NCI-H146 (cell line): ENCODE results near the gene CLCN5.

Experiments
- DNase-seq: peaks from one replicate; lab custom pipeline; 2025; lab: John Stamatoyannopoulos, UW

CLCN5 gene

GRCh38 chrX:50088645-50089044 is 166.2 kb downstream of the CLCN5 start:
- DNase-seq = no peak

- DNase-seq = no peak
Measured at GRCh38 chrX:50093625-50094024, 171.2 kb downstream of the CLCN5 start.

GRCh38 chrX:50097071-50097470 is 174.7 kb downstream of the CLCN5 start:
- DNase-seq = no peak

- DNase-seq = no peak
Measured at GRCh38 chrX:50098241-50098640, 175.8 kb downstream of the CLCN5 start.

GRCh38 chrX:50098749-50099148 is 176.4 kb downstream of the CLCN5 start:
- no peak for DNase-seq

GRCh38 chrX:50099331-50099730 is 176.9 kb downstream of the CLCN5 start:
- DNase-seq = no peak

- DNase-seq = no peak
Measured at GRCh38 chrX:50100188-50100587, 177.8 kb downstream of the CLCN5 start.

- DNase-seq = no peak
Measured at GRCh38 chrX:50103176-50103575, 180.8 kb downstream of the CLCN5 start.

GRCh38 chrX:50103866-50104566 is 181.6 kb downstream of the CLCN5 start:
- no peak for DNase-seq

- no peak for DNase-seq
Measured at GRCh38 chrX:50106051-50106675, 183.8 kb downstream of the CLCN5 start.

- no peak for DNase-seq
Measured at GRCh38 chrX:50107470-50107869, 185.1 kb downstream of the CLCN5 start.

GRCh38 chrX:50108264-50108663 is 185.9 kb downstream of the CLCN5 start:
- no peak for DNase-seq

- DNase-seq = no peak
Measured at GRCh38 chrX:50111742-50112141, 189.3 kb downstream of the CLCN5 start.

GRCh38 chrX:50114113-50114512 is 191.7 kb downstream of the CLCN5 start:
- no peak for DNase-seq

GRCh38 chrX:50115973-50116372 is 193.6 kb downstream of the CLCN5 start:
- no peak for DNase-seq

GRCh38 chrX:50117476-50117875 is 195.1 kb downstream of the CLCN5 start:
- no peak for DNase-seq

- DNase-seq = no peak
Measured at GRCh38 chrX:50125480-50125879, 203.1 kb downstream of the CLCN5 start.

- no peak for DNase-seq
Measured at GRCh38 chrX:50147972-50148371, 225.6 kb downstream of the CLCN5 start.
